ENCODE results near the gene NYAP1. TPM values are rescaled to one million over a fixed set of nuclear protein-coding genes. Genes with fewer than 3 reads are reported as not detected.

The NYAP1 gene
- polyA plus RNA-seq (0.16 to 0.48 TPM (median 0.16 TPM) in 3 replicates), polyA minus RNA-seq (not detected in 3 replicates)
- polyA plus RNA-seq (2011; ENCODE audit: low read depth) = not detected
- 0.06 and 0.48 TPM in 2 replicates for polyA plus RNA-seq (2011; cell fraction: cytosol; rRNA removed)
- 0.37 and 1.0 TPM in 2 replicates for polyA plus RNA-seq (2011; cell fraction: nucleus; rRNA removed)
- polyA plus RNA-seq (2012; ENCODE audit: low replicate concordance) = 0.36 TPM in 1 of 2 replicates, not detected in the other
- 1.9 TPM for polyA minus RNA-seq (2011; cell fraction: cytosol; rRNA and poly(A)+ RNA removed)
- polyA minus RNA-seq (2011; cell fraction: nucleus; rRNA and poly(A)+ RNA removed) = 0.23 and 0.42 TPM in 2 replicates

- no peaks in the 10 kb centered on the region for H3K36me3 ChIP-seq (ENCODE audit: control insufficient read depth in 2 of 2, extremely low read depth in 1 of 2, insufficient read depth in 2 of 2, low read length in 2 of 2)
- DNase-seq (ENCODE audit: low read depth, low spot score) = no peak
- TF ChIP-seq CTCF (optimal IDR thresholded peaks at IDR 0.05 in 1 of 3, IDR thresholded peaks at IDR 0.05 in 1 of 3, conservative IDR thresholded peaks at IDR 0.05 in 1 of 3; ENCODE audit: extremely low read depth in 1 of 3, insufficient read depth in 2 of 3, low read length in 3 of 3) (no peak), EZH2 (IDR thresholded peaks at IDR 0.05; ENCODE audit: low read length) (no peak)
- dilution Hi-C loops (cut with MboI; ENCODE audit: extremely low pct_ligation_motif_present, low sequenced_read_pairs) = no loop called here
- no peak for FAIRE-seq
- H3K27ac ChIP-seq (ENCODE audit: control insufficient read depth, insufficient read depth, low read length) = no peak within 1 kb of the TSS
- peaks cover under 1% of the 10 kb centered on the region for H3K79me2 ChIP-seq (ENCODE audit: control insufficient read depth, insufficient read depth, low read length)
- no peaks in the 10 kb centered on the region for H4K20me1 ChIP-seq (ENCODE audit: control insufficient read depth, extremely low read depth, insufficient read depth, low read length)
- H3K9me1 ChIP-seq (ENCODE audit: control insufficient read depth, extremely low read depth, insufficient read depth, low read length) = no peaks in the 10 kb centered on the region
- H3K4me1 ChIP-seq (ENCODE audit: control insufficient read depth, extremely low read depth, insufficient read depth, low read length) = peaks cover 3% of the 10 kb centered on the region
- H3K9ac ChIP-seq (ENCODE audit: control insufficient read depth, extremely low read depth, insufficient read depth, low read length) = peak within 1 kb of the TSS; percentile 26
- H3K9me3 ChIP-seq (ENCODE audit: control insufficient read depth, low read depth, low read length) = no peaks in the 10 kb centered on the region
- H3K27me3 ChIP-seq (ENCODE audit: control insufficient read depth, extremely low read depth, insufficient read depth, low read length) = no peaks in the 10 kb centered on the region
- peak within 1 kb of the TSS; percentile 80 for H3K4me2 ChIP-seq (ENCODE audit: control insufficient read depth, extremely low read depth, insufficient read depth, low read depth, low read length)
- H3K4me3 ChIP-seq (ENCODE audit: control insufficient read depth in 2 of 3, extremely low read depth in 1 of 3, insufficient read depth in 2 of 3, low read depth in 1 of 3, low read length in 3 of 3) = peak within 1 kb of the TSS; percentile 49 to 60 (median 53)
- H2AFZ ChIP-seq (ENCODE audit: control insufficient read depth, low read length) = peak within 1 kb of the TSS; percentile 73
Measured at GRCh38 chr7:100483722-100484672, at the start of gene NYAP1. NYAP1 (plus strand) TSS chr7:100483927; CDS start chr7:100485312, 1,385 bp downstream.

- Histone ChIP-seq H3K4me3 (ENCODE audit: control insufficient read depth in 2 of 3, extremely low read depth in 1 of 3, insufficient read depth in 2 of 3, low read depth in 1 of 3, low read length in 3 of 3) (peak overlapping the region; percentile 76 to 77 (median 77)), H3K9me3 (ENCODE audit: control insufficient read depth, low read depth, low read length) (no peaks in the 10 kb centered on the region), H3K27me3 (ENCODE audit: control insufficient read depth, extremely low read depth, insufficient read depth, low read length) (no peaks in the 10 kb centered on the region), H3K4me2 (ENCODE audit: control insufficient read depth, extremely low read depth, insufficient read depth, low read depth, low read length) (peak overlapping the region; percentile 82), H3K27ac (ENCODE audit: control insufficient read depth, insufficient read depth, low read length) (no peak overlapping the region), H3K9ac (ENCODE audit: control insufficient read depth, extremely low read depth, insufficient read depth, low read length) (peak overlapping the region; percentile 89), H3K79me2 (ENCODE audit: control insufficient read depth, insufficient read depth, low read length) (peaks cover 53% of the 10 kb centered on the region), H2AFZ (ENCODE audit: control insufficient read depth, low read length) (no peak overlapping the region), H4K20me1 (ENCODE audit: control insufficient read depth, extremely low read depth, insufficient read depth, low read length) (peaks cover 4% of the 10 kb centered on the region), H3K4me1 (ENCODE audit: control insufficient read depth, extremely low read depth, insufficient read depth, low read length) (peaks cover 26% of the 10 kb centered on the region), H3K36me3 (ENCODE audit: control insufficient read depth in 2 of 2, extremely low read depth in 1 of 2, insufficient read depth in 2 of 2, low read length in 2 of 2) (peaks cover 9 to 40% of the 10 kb centered on the region in 2 experiments), H3K9me1 (ENCODE audit: control insufficient read depth, extremely low read depth, insufficient read depth, low read length) (peaks cover 3% of the 10 kb centered on the region)
- dilution Hi-C loops (cut with MboI; ENCODE audit: extremely low pct_ligation_motif_present, low sequenced_read_pairs) = no loop called here
- no peak for DNase-seq (ENCODE audit: low read depth, low spot score)
- no peak for TF ChIP-seq EZH2 (IDR thresholded peaks at IDR 0.05; ENCODE audit: low read length)
- no peak for TF ChIP-seq CTCF (optimal IDR thresholded peaks at IDR 0.05 in 1 of 3, IDR thresholded peaks at IDR 0.05 in 1 of 3, conservative IDR thresholded peaks at IDR 0.05 in 1 of 3; ENCODE audit: extremely low read depth in 1 of 3, insufficient read depth in 2 of 3, low read length in 3 of 3)
- FAIRE-seq = no peak
Measured at GRCh38 chr7:100434297-100435144, 49.2 kb upstream of the NYAP1 start.
